K562 (cell line): ENCODE measurements around the gene ZNF276. TPM values are rescaled to one million over a fixed set of nuclear protein-coding genes. Genes with fewer than 3 reads are reported as not detected.

Experiments used
- BACH1 ChIP-seq: fragments of 200-800 bp; sonication (Bioruptor generic); IDR thresholded peaks from 2 replicates; pipeline ENCODE4 v1.6.1; 2016; ENCODE audit warnings: missing genetic modification characterization, missing compliant biosample characterization
- KDM5B ChIP-seq: fragments of 200-600 bp; sonication (generic); IDR thresholded peaks from 2 replicates; pipeline ENCODE4 v1.6.1; 2012; ENCODE audit warnings: low read depth, mild to moderate bottlenecking, moderate library complexity, low read length, control low read depth, inconsistent platforms; ENCODE audit not compliant: insufficient replicate concordance
- NELFE ChIP-seq: IDR thresholded peaks from 2 replicates; pipeline ENCODE4 v1.6.1; 2011; ENCODE audit warnings: mild to moderate bottlenecking; ENCODE audit not compliant: insufficient read depth, insufficient read length
- PCBP2 ChIP-seq: fragments of 200-400 bp; formaldehyde crosslinking; IDR thresholded peaks from 2 replicates; pipeline ENCODE4 v1.6.1; 2018; ENCODE audit warnings: low read length, low read depth, mild to moderate bottlenecking, moderate library complexity; ENCODE audit not compliant: poor library complexity, severe bottlenecking
- POLR3A ChIP-seq: IDR thresholded peaks from 2 replicates; pipeline ENCODE4 v1.6.1; 2011; ENCODE audit warnings: borderline replicate concordance, mild to moderate bottlenecking, moderate library complexity; ENCODE audit not compliant: insufficient read length, insufficient read depth; ENCODE audit errors: extremely low read depth
- PREB ChIP-seq: sonication (generic); formaldehyde crosslinking; IDR thresholded peaks from 2 replicates; pipeline ENCODE4 v1.8.1; 2023; ENCODE audit warnings: mild to moderate bottlenecking, missing genetic modification reagents
- THRA ChIP-seq: fragments of 450-650 bp; IDR thresholded peaks from 2 replicates; pipeline ENCODE4 v1.6.1; 2017; ENCODE audit warnings: mild to moderate bottlenecking, moderate library complexity
- TSC22D4 ChIP-seq: fragments of 450-650 bp; IDR thresholded peaks from 2 replicates; pipeline ENCODE4 v1.6.1; 2016; ENCODE audit warnings: missing genetic modification characterization, missing biosample characterization, control low read depth
- ZBTB17 ChIP-seq: fragments of 450-650 bp; formaldehyde crosslinking; IDR thresholded peaks from 2 replicates; pipeline ENCODE4 v1.4.0; 2020; ENCODE audit warnings: mild to moderate bottlenecking
- ZNF263 ChIP-seq: sonication (generic); formaldehyde crosslinking; IDR thresholded peaks from 2 replicates; pipeline ENCODE4 v1.8.0; 2022; ENCODE audit warnings: mild to moderate bottlenecking, missing genetic modification reagents, borderline replicate concordance
- ZNF311 ChIP-seq: fragments of 250-450 bp; sonication (Bioruptor Pico); IDR thresholded peaks from 2 replicates; pipeline ENCODE4 v1.4.0; 2020; ENCODE audit warnings: mild to moderate bottlenecking, moderate library complexity
- polyA plus RNA-seq, 8 experiments: library from polyadenylated mRNA; depleted of rRNA in 4 of 8; stranded (reverse) in 5 of 8; unstranded in 3 of 8; fragments of >200 nt; fragmentation: Nextera tagmentation in 2 of 8; fragmentation: Illumina TruSeq in 1 of 8; extraction: Ambion mirVana in 2 of 8; extraction: Trizol in 1 of 8; gene quantifications; 2 replicates each; pipeline versions ENCODE4 v1.2.1 to v1.2.3, GENCODE V29; 2011 to 2014; ENCODE audit warnings: inconsistent platforms in 1 of 8, missing spikeins in 1 of 8
- total RNA-seq, 7 experiments: library from RNA; depleted of rRNA in 6 of 7; stranded (reverse); fragments of >200 nt in 6 of 7; fragmentation: Illumina TruSeq in 2 of 7; extraction: Trizol in 2 of 7; gene quantifications; 2 replicates each; pipeline versions ENCODE4 v1.2.1 to v1.2.3, GENCODE V29; 2011 to 2021; ENCODE audit warnings: low replicate concordance in 1 of 7
- TF ChIP-seq, protein P1 (sequence below): sonication (generic); formaldehyde crosslinking; IDR thresholded peaks from 2 replicates; pipeline ENCODE4 v1.8.1; 2023; ENCODE audit warnings: missing genetic modification reagents, mild to moderate bottlenecking, borderline replicate concordance
- TF ChIP-seq, protein P2 (sequence below): sonication (generic); formaldehyde crosslinking; IDR thresholded peaks from 2 replicates; pipeline ENCODE4 v1.9.0; 2022; ENCODE audit warnings: mild to moderate bottlenecking, missing genetic modification reagents
- TF ChIP-seq, protein P3 (sequence below): fragments of 250-450 bp; sonication (Bioruptor Pico); IDR thresholded peaks from 2 replicates; pipeline ENCODE4 v1.4.0; 2020; ENCODE audit warnings: mild to moderate bottlenecking, moderate library complexity

The ZNF276 gene
- total and polyA plus RNA-seq, 9 of the 15 experiments (the other 6 are each of a cell fraction or from before 2014, with no cell fraction given), result 0.49 to 43.9 (median 15.8) TPM

GRCh38 chr16:89701425-89702406 is 19.6 kb upstream of the ZNF276 start, which contains the start of gene SPATA2L (continued):
- TF ChIP-seq, protein P1, sequence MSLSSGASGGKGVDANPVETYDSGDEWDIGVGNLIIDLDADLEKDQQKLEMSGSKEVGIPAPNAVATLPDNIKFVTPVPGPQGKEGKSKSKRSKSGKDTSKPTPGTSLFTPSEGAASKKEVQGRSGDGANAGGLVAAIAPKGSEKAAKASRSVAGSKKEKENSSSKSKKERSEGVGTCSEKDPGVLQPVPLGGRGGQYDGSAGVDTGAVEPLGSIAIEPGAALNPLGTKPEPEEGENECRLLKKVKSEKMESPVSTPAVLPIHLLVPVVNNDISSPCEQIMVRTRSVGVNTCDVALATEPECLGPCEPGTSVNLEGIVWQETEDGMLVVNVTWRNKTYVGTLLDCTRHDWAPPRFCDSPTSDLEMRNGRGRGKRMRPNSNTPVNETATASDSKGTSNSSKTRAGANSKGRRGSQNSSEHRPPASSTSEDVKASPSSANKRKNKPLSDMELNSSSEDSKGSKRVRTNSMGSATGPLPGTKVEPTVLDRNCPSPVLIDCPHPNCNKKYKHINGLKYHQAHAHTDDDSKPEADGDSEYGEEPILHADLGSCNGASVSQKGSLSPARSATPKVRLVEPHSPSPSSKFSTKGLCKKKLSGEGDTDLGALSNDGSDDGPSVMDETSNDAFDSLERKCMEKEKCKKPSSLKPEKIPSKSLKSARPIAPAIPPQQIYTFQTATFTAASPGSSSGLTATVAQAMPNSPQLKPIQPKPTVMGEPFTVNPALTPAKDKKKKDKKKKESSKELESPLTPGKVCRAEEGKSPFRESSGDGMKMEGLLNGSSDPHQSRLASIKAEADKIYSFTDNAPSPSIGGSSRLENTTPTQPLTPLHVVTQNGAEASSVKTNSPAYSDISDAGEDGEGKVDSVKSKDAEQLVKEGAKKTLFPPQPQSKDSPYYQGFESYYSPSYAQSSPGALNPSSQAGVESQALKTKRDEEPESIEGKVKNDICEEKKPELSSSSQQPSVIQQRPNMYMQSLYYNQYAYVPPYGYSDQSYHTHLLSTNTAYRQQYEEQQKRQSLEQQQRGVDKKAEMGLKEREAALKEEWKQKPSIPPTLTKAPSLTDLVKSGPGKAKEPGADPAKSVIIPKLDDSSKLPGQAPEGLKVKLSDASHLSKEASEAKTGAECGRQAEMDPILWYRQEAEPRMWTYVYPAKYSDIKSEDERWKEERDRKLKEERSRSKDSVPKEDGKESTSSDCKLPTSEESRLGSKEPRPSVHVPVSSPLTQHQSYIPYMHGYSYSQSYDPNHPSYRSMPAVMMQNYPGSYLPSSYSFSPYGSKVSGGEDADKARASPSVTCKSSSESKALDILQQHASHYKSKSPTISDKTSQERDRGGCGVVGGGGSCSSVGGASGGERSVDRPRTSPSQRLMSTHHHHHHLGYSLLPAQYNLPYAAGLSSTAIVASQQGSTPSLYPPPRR, result peak; percentile 39; the same call in 1 of the 2 replicates
- TF ChIP-seq BACH1 (tag), result no peak
- TF ChIP-seq, protein P2, sequence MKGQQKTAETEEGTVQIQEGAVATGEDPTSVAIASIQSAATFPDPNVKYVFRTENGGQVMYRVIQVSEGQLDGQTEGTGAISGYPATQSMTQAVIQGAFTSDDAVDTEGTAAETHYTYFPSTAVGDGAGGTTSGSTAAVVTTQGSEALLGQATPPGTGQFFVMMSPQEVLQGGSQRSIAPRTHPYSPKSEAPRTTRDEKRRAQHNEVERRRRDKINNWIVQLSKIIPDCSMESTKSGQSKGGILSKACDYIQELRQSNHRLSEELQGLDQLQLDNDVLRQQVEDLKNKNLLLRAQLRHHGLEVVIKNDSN (CRISPR knock-in tag), result 0 out of 2 replicates have a peak, but pooled peaks have one; percentile 1
- TF ChIP-seq PCBP2, result no peak
- no peak for TF ChIP-seq TSC22D4
- TF ChIP-seq ZNF311 (CRISPR knock-in tag), result no peak
- no peak for TF ChIP-seq ZBTB17 (CRISPR knock-in tag)
- TF ChIP-seq NELFE, result no peak
- TF ChIP-seq PREB (CRISPR knock-in tag), result no peak
- TF ChIP-seq ZNF263 (CRISPR knock-in tag), result no peak
- TF ChIP-seq, protein P3, sequence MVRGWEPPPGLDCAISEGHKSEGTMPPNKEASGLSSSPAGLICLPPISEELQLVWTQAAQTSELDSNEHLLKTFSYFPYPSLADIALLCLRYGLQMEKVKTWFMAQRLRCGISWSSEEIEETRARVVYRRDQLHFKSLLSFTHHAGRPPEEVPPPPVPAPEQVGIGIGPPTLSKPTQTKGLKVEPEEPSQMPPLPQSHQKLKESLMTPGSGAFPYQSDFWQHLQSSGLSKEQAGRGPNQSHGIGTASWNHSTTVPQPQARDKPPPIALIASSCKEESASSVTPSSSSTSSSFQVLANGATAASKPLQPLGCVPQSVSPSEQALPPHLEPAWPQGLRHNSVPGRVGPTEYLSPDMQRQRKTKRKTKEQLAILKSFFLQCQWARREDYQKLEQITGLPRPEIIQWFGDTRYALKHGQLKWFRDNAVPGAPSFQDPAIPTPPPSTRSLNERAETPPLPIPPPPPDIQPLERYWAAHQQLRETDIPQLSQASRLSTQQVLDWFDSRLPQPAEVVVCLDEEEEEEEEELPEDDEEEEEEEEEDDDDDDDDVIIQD (CRISPR knock-in tag), result no peak
- TF ChIP-seq POLR3A, result no peak
- peak; percentile 41 for TF ChIP-seq KDM5B
- TF ChIP-seq THRA, result no peak
